ENCODE results near the gene EVC2. TPM values are rescaled to one million over a fixed set of nuclear protein-coding genes. Genes with fewer than 3 reads are reported as not detected.

The EVC2 gene
- total RNA-seq, 2 experiments from 2014 or later, result 3.4 TPM; not detected in 1

DNA sequence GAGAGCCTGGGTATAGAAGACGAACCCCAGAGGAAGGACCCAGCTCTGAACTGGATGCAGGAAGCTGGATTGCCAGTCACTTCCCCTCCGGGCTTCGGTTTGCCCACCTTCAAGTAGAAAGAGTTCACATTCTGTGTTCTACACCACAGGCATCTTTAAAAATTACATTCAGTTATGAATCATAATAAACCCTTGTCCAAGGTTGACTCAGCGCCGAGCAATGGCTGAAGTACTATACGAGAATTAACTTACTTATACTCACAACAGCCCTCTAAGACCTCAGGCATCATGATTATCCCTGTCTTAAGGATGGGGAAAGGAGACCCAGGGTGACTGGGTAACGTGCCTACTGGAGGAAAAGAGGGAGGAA, 72.5 kb downstream of the EVC2 start:
- BruUV-seq (replicated peaks), result no TSS peak
- no peaks in the 10 kb centered on the region for H3K9me2 ChIP-seq (ENCODE audit: insufficient read depth, low read length)
- ChIA-PET POLR2A (interaction anchor here (0.5 kb wide), 1 partner anchor 21 kb away, joined by 3 read pairs; no protein-coding TSS in a partner anchor), CTCF (ENCODE audit: unreplicated experiment) (no interaction called here)
- H3K36me3 ChIP-seq (ENCODE audit: insufficient read depth, low read length), result no peaks in the 10 kb centered on the region
- H4K20me1 ChIP-seq (ENCODE audit: insufficient read depth, low read length), result no peaks in the 10 kb centered on the region
- intact Hi-C loops (cut with micrococcal nuclease; ENCODE audit: unreplicated experiment), result no loop called here
- no peaks in the 10 kb centered on the region for H3K4me1 ChIP-seq (ENCODE audit: insufficient read depth, low read length, poor library complexity, severe bottlenecking)
- no peak overlapping the region for H3K4me2 ChIP-seq (ENCODE audit: low read length)
- H2AFZ ChIP-seq (ENCODE audit: low read length), result no peak overlapping the region
- no peak for TF ChIP-seq EZH2phosphoT487 (IDR thresholded peaks at IDR 0.05; ENCODE audit: borderline replicate concordance, low read depth, low read length)
- TF ChIP-seq, protein P1, sequence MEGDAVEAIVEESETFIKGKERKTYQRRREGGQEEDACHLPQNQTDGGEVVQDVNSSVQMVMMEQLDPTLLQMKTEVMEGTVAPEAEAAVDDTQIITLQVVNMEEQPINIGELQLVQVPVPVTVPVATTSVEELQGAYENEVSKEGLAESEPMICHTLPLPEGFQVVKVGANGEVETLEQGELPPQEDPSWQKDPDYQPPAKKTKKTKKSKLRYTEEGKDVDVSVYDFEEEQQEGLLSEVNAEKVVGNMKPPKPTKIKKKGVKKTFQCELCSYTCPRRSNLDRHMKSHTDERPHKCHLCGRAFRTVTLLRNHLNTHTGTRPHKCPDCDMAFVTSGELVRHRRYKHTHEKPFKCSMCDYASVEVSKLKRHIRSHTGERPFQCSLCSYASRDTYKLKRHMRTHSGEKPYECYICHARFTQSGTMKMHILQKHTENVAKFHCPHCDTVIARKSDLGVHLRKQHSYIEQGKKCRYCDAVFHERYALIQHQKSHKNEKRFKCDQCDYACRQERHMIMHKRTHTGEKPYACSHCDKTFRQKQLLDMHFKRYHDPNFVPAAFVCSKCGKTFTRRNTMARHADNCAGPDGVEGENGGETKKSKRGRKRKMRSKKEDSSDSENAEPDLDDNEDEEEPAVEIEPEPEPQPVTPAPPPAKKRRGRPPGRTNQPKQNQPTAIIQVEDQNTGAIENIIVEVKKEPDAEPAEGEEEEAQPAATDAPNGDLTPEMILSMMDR (conservative IDR thresholded peaks at IDR 0.05; ENCODE audit: low read length), result no peak
- DNase-seq (ENCODE audit: low spot score), result no peak
- no peaks in the 10 kb centered on the region for H3K79me2 ChIP-seq (ENCODE audit: insufficient read depth, low read depth, low read length)
- no peak overlapping the region for H3K27ac ChIP-seq (ENCODE audit: low read depth, low read length, poor library complexity, severe bottlenecking)
- no peak overlapping the region for H3K4me3 ChIP-seq (ENCODE audit: low read depth, low read length, poor library complexity, severe bottlenecking)
- no peaks in the 10 kb centered on the region for H3K9me3 ChIP-seq (ENCODE audit: low read length)

DNA sequence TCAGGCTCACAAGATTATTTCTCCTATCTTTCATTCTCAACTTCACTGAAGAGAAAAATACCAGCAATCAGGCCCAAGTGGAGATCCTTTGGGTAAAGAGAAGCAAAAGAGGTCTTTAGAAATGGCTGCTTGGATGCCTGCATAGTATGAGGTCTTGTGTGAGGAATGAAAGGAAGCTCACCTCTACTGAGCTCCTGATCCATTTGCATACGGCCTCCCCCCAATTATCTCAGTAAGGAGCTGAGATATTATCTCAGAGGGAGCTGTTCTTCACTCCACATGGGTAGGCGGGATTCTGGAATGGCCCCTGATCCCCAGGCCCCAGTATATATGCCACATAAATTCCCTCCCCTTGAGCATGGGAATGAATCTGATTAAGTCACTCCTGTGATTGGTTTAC, 75.8 kb downstream of the EVC2 start:
- CTCF ChIA-PET (ENCODE audit: unreplicated experiment), result no interaction called here
- POLR2A ChIA-PET, result no interaction called here

DNA sequence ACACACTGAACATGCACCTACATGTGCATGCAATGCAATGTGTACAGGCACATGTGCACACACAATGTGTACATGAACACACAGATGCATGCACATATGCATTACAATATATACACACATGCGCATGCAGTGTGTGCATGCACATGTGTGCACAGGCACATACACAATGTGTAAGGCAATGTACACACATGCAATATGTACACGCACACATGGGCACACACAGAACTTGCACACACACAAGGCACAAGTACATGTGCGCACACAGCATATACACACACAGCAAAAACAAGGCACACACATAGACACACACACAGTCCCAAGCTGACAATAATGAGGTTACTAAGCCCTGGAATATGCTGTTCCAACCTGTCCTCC, 76.3 kb downstream of the EVC2 start:
- no peak overlapping the region for H2AFZ ChIP-seq (ENCODE audit: low read length)
- no TSS peak for BruUV-seq (replicated peaks)
- no peak overlapping the region for H3K27ac ChIP-seq (ENCODE audit: low read depth, low read length, poor library complexity, severe bottlenecking)
- no peaks in the 10 kb centered on the region for H3K9me3 ChIP-seq (ENCODE audit: low read length)
- no peaks in the 10 kb centered on the region for H3K36me3 ChIP-seq (ENCODE audit: insufficient read depth, low read length)
- ChIA-PET POLR2A (no interaction called here), CTCF (ENCODE audit: unreplicated experiment) (no interaction called here)
- H3K79me2 ChIP-seq (ENCODE audit: insufficient read depth, low read depth, low read length), result no peaks in the 10 kb centered on the region
- DNase-seq (ENCODE audit: low spot score), result no peak
- H3K4me2 ChIP-seq (ENCODE audit: low read length), result no peak overlapping the region
- no peak overlapping the region for H3K4me3 ChIP-seq (ENCODE audit: low read depth, low read length, poor library complexity, severe bottlenecking)
- no peaks in the 10 kb centered on the region for H3K9me2 ChIP-seq (ENCODE audit: insufficient read depth, low read length)
- intact Hi-C loops (cut with micrococcal nuclease; ENCODE audit: unreplicated experiment), result no loop called here
- TF ChIP-seq EZH2phosphoT487 (IDR thresholded peaks at IDR 0.05; ENCODE audit: borderline replicate concordance, low read depth, low read length), result no peak
- TF ChIP-seq, protein P1 (conservative IDR thresholded peaks at IDR 0.05; ENCODE audit: low read length), result no peak
- H3K4me1 ChIP-seq (ENCODE audit: insufficient read depth, low read length, poor library complexity, severe bottlenecking), result no peaks in the 10 kb centered on the region
- no peaks in the 10 kb centered on the region for H4K20me1 ChIP-seq (ENCODE audit: insufficient read depth, low read length)

More for the DNA sequence above, 75.8 kb downstream of the EVC2 start:
- intact Hi-C loops (cut with micrococcal nuclease; ENCODE audit: unreplicated experiment), result no loop called here
- no peak overlapping the region for H3K4me3 ChIP-seq (ENCODE audit: low read depth, low read length, poor library complexity, severe bottlenecking)
- H3K9me2 ChIP-seq (ENCODE audit: insufficient read depth, low read length), result no peaks in the 10 kb centered on the region
- no peaks in the 10 kb centered on the region for H3K9me3 ChIP-seq (ENCODE audit: low read length)
- H3K27ac ChIP-seq (ENCODE audit: low read depth, low read length, poor library complexity, severe bottlenecking), result no peak overlapping the region
- H3K79me2 ChIP-seq (ENCODE audit: insufficient read depth, low read depth, low read length), result no peaks in the 10 kb centered on the region
- no peak for TF ChIP-seq EZH2phosphoT487 (IDR thresholded peaks at IDR 0.05; ENCODE audit: borderline replicate concordance, low read depth, low read length)
- TF ChIP-seq, protein P1 (conservative IDR thresholded peaks at IDR 0.05; ENCODE audit: low read length), result no peak
- no peak overlapping the region for H3K4me2 ChIP-seq (ENCODE audit: low read length)
- H3K4me1 ChIP-seq (ENCODE audit: insufficient read depth, low read length, poor library complexity, severe bottlenecking), result no peaks in the 10 kb centered on the region
- no peak overlapping the region for H2AFZ ChIP-seq (ENCODE audit: low read length)
- no peak for DNase-seq (ENCODE audit: low spot score)
- no peaks in the 10 kb centered on the region for H4K20me1 ChIP-seq (ENCODE audit: insufficient read depth, low read length)
- no TSS peak for BruUV-seq (replicated peaks)
- H3K36me3 ChIP-seq (ENCODE audit: insufficient read depth, low read length), result no peaks in the 10 kb centered on the region
